ENCODE results near the gene BBS9.

BBS9 gene

GRCh38 chr7:33350577-33350976 lies 221.2 kb downstream of the BBS9 start:
- in situ Hi-C loops (cut with HindIII; ENCODE audit: low sequenced_read_pairs), result no loop called here
- TF ChIP-seq CTCF (IDR thresholded peaks at IDR 0.05; ENCODE audit: low read depth, low read length), result no peak
- DNase-seq (ENCODE audit: low read depth, low spot score), result no peak
- H3K4me3 ChIP-seq (ENCODE audit: low read depth, low read length), result no peak overlapping the region

- no peak for TF ChIP-seq CTCF (IDR thresholded peaks at IDR 0.05; ENCODE audit: low read depth, low read length)
- DNase-seq (ENCODE audit: low read depth, low spot score), result no peak
- no peak overlapping the region for H3K4me3 ChIP-seq (ENCODE audit: low read depth, low read length)
- in situ Hi-C loops (cut with HindIII; ENCODE audit: low sequenced_read_pairs), result no loop called here
These were observed 222.3 kb downstream of the BBS9 start for GRCh38 chr7:33351709-33352108.

- no peak overlapping the region for H3K4me3 ChIP-seq (ENCODE audit: low read depth, low read length)
- in situ Hi-C loops (cut with HindIII; ENCODE audit: low sequenced_read_pairs), result no loop called here
- DNase-seq (ENCODE audit: low read depth, low spot score), result no peak
- TF ChIP-seq CTCF (IDR thresholded peaks at IDR 0.05; ENCODE audit: low read depth, low read length), result no peak
These were observed 224.8 kb downstream of the BBS9 start for GRCh38 chr7:33354201-33354600.

- no peak for TF ChIP-seq CTCF (IDR thresholded peaks at IDR 0.05; ENCODE audit: low read depth, low read length)
- H3K4me3 ChIP-seq (ENCODE audit: low read depth, low read length), result no peak overlapping the region
- DNase-seq (ENCODE audit: low read depth, low spot score), result no peak
- in situ Hi-C loops (cut with HindIII; ENCODE audit: low sequenced_read_pairs), result no loop called here
These were observed 226.0 kb downstream of the BBS9 start for GRCh38 chr7:33355386-33355785.

- no peak for DNase-seq (ENCODE audit: low read depth, low spot score)
- no peak for TF ChIP-seq CTCF (IDR thresholded peaks at IDR 0.05; ENCODE audit: low read depth, low read length)
- no peak overlapping the region for H3K4me3 ChIP-seq (ENCODE audit: low read depth, low read length)
- in situ Hi-C loops (cut with HindIII; ENCODE audit: low sequenced_read_pairs), result no loop called here
These were observed 227.0 kb downstream of the BBS9 start for GRCh38 chr7:33356336-33356735.

GRCh38 chr7:33357846-33358245 lies 228.5 kb downstream of the BBS9 start:
- no peak overlapping the region for H3K4me3 ChIP-seq (ENCODE audit: low read depth, low read length)
- no peak for TF ChIP-seq CTCF (IDR thresholded peaks at IDR 0.05; ENCODE audit: low read depth, low read length)
- DNase-seq (ENCODE audit: low read depth, low spot score), result no peak
- in situ Hi-C loops (cut with HindIII; ENCODE audit: low sequenced_read_pairs), result no loop called here

- in situ Hi-C loops (cut with HindIII; ENCODE audit: low sequenced_read_pairs), result no loop called here
- H3K4me3 ChIP-seq (ENCODE audit: low read depth, low read length), result no peak overlapping the region
- TF ChIP-seq CTCF (IDR thresholded peaks at IDR 0.05; ENCODE audit: low read depth, low read length), result no peak
- DNase-seq (ENCODE audit: low read depth, low spot score), result no peak
These were observed 240.5 kb downstream of the BBS9 start for GRCh38 chr7:33369888-33370287.

All from astrocyte of the spinal cord (primary cell).